H9 (cell line): ENCODE data around the gene MYO10. TPM values are rescaled to one million over a fixed set of nuclear protein-coding genes. Genes with fewer than 3 reads are reported as not detected.

Experiments
- DNase-seq: peaks from one replicate; pipeline ENCODE4 v3.0.0-alpha.2; 2017
- H2AFZ ChIP-seq: one replicate; pipeline ENCODE4 v1.6.1; 2013; ENCODE audit warnings: mild to moderate bottlenecking, low read length, control low read depth, moderate library complexity
- H2AK5ac ChIP-seq: 2 replicates; pipeline ENCODE4 v1.6.1; 2013; ENCODE audit warnings: low read length, control low read depth, mixed read lengths; ENCODE audit not compliant: insufficient read length
- H2BK120ac ChIP-seq: one replicate; pipeline ENCODE4 v1.6.1; 2013; ENCODE audit warnings: low read depth, mild to moderate bottlenecking, low read length, control low read depth, inconsistent platforms; ENCODE audit not compliant: poor library complexity, severe bottlenecking
- H2BK12ac ChIP-seq: 2 replicates; pipeline ENCODE4 v1.6.1; 2013; ENCODE audit warnings: low read length, control low read depth, mixed read lengths, low read depth; ENCODE audit not compliant: insufficient read length
- H2BK15ac ChIP-seq: 2 replicates; pipeline ENCODE4 v1.6.1; 2013; ENCODE audit warnings: low read depth, low read length, control low read depth
- H2BK20ac ChIP-seq: one replicate; pipeline ENCODE4 v1.6.1; 2013; ENCODE audit warnings: low read depth, mild to moderate bottlenecking, low read length, control low read depth, inconsistent platforms; ENCODE audit not compliant: poor library complexity, severe bottlenecking
- H2BK5ac ChIP-seq: 2 replicates; pipeline ENCODE4 v1.6.1; 2013; ENCODE audit warnings: low read length, control low read depth, mixed read lengths; ENCODE audit not compliant: insufficient read length
- H3K14ac ChIP-seq: 2 replicates; pipeline ENCODE4 v1.6.1; 2013; ENCODE audit warnings: low read length, control low read depth; ENCODE audit not compliant: insufficient read depth
- H3K18ac ChIP-seq: 2 replicates; pipeline ENCODE4 v1.6.1; 2013; ENCODE audit warnings: low read depth, mild to moderate bottlenecking, mixed read lengths, low read length, control low read depth; ENCODE audit not compliant: insufficient read length
- H3K23ac ChIP-seq: 2 replicates; pipeline ENCODE4 v1.6.1; 2013; ENCODE audit warnings: low read length, control low read depth, mixed read lengths, low read depth; ENCODE audit not compliant: insufficient read length
- H3K23me2 ChIP-seq: 2 replicates; pipeline ENCODE4 v1.6.1; 2013; ENCODE audit warnings: low read depth, mild to moderate bottlenecking, mixed read lengths, low read length, control low read depth; ENCODE audit not compliant: insufficient read length, poor library complexity, severe bottlenecking
- H3K27ac ChIP-seq: 2 replicates; pipeline ENCODE4 v1.5.1; 2013; ENCODE audit warnings: low read length, control low read depth, mixed read lengths, low read depth; ENCODE audit not compliant: insufficient read length
- H3K27me3 ChIP-seq: 2 replicates; pipeline ENCODE4 v1.6.1; 2013; ENCODE audit warnings: low read length, control low read depth, inconsistent platforms; ENCODE audit not compliant: insufficient read depth
- H3K4ac ChIP-seq: 2 replicates; pipeline ENCODE4 v1.6.1; 2013; ENCODE audit warnings: low read depth, mild to moderate bottlenecking, control low read depth, inconsistent platforms, low read length, moderate library complexity
- H3K4me1 ChIP-seq: 2 replicates; pipeline ENCODE4 v1.6.1; 2013; ENCODE audit warnings: low read length, control low read depth, inconsistent platforms; ENCODE audit not compliant: insufficient read depth
- H3K4me2 ChIP-seq: 2 replicates; pipeline ENCODE4 v1.6.1; 2013; ENCODE audit warnings: low read length, control low read depth, mixed read lengths; ENCODE audit not compliant: insufficient read length, insufficient read depth
- H3K56ac ChIP-seq: 2 replicates; pipeline ENCODE4 v1.6.1; 2013; ENCODE audit warnings: low read depth, mild to moderate bottlenecking, mixed read lengths, low read length, control low read depth; ENCODE audit not compliant: insufficient read length
- H3K79me1 ChIP-seq: 2 replicates; pipeline ENCODE4 v1.6.1; 2013; ENCODE audit warnings: low read depth, mild to moderate bottlenecking, moderate library complexity, low read length, control low read depth, inconsistent platforms; ENCODE audit not compliant: insufficient read depth, poor library complexity, severe bottlenecking
- H3K79me2 ChIP-seq: 2 replicates; pipeline ENCODE4 v1.6.1; 2013; ENCODE audit warnings: low read length, control low read depth, inconsistent platforms; ENCODE audit not compliant: insufficient read depth
- H3K9ac ChIP-seq: 2 replicates; pipeline ENCODE4 v1.6.1; 2013; ENCODE audit warnings: low read length, control low read depth, mixed read lengths; ENCODE audit not compliant: insufficient read length; ENCODE audit errors: extremely low read depth
- H3K9me3 ChIP-seq: one replicate; pipeline ENCODE4 v1.6.1; 2013; ENCODE audit warnings: low read depth, low read length, inconsistent platforms; ENCODE audit not compliant: control insufficient read depth
- H3T11ph ChIP-seq: one replicate; pipeline ENCODE4 v1.6.1; 2013; ENCODE audit warnings: mild to moderate bottlenecking, low read length, control low read depth, inconsistent platforms
- H4K20me1 ChIP-seq: one replicate; pipeline ENCODE4 v1.6.1; 2013; ENCODE audit not compliant: control insufficient read depth, insufficient read length, insufficient read depth
- H4K5ac ChIP-seq: 2 replicates; pipeline ENCODE4 v1.6.1; 2013; ENCODE audit warnings: low read depth, mild to moderate bottlenecking, mixed read lengths, low read length, control low read depth; ENCODE audit not compliant: insufficient read length
- H4K8ac ChIP-seq: replicated peaks from 2 replicates; pipeline ENCODE4 v1.6.1; 2013; ENCODE audit warnings: low read length, control low read depth, mixed read lengths, low read depth; ENCODE audit not compliant: insufficient read length
- H4K91ac ChIP-seq: 2 replicates; pipeline ENCODE4 v1.6.1; 2013; ENCODE audit warnings: low read depth, mild to moderate bottlenecking, moderate library complexity, mixed read lengths, low read length, control low read depth; ENCODE audit not compliant: insufficient read length
- H3K27ac Mint-ChIP-seq, 3 experiments: 2 replicates in 2 of 3; 3 replicates in 1 of 3; pipeline ENCODE4 v1.8.0; 2020 to 2021; ENCODE audit warnings: mixed read lengths in 3 of 3, mild to moderate bottlenecking in 1 of 3, moderate library complexity in 1 of 3
- H3K27me3 Mint-ChIP-seq: 2 replicates; pipeline ENCODE4 v1.8.0; 2021; ENCODE audit warnings: low read depth, mild to moderate bottlenecking, moderate library complexity, mixed read lengths
- H3K36me3 Mint-ChIP-seq, 3 experiments: 2 replicates in 2 of 3; 3 replicates in 1 of 3; pipeline ENCODE4 v1.8.0; 2020 to 2021; ENCODE audit warnings: low read depth in 3 of 3, mixed read lengths in 3 of 3; ENCODE audit not compliant: insufficient read depth in 1 of 3
- H3K4me1 Mint-ChIP-seq, 2 experiments: 2 replicates each; pipeline ENCODE4 v1.8.0; 2020; ENCODE audit warnings: mixed read lengths in 2 of 2
- H3K4me3 Mint-ChIP-seq, 2 experiments: 2 replicates in 1 of 2; 3 replicates in 1 of 2; pipeline ENCODE4 v1.8.0; 2020 to 2021; ENCODE audit warnings: mild to moderate bottlenecking in 2 of 2, mixed read lengths in 2 of 2, moderate library complexity in 1 of 2
- H3K9me3 Mint-ChIP-seq, 2 experiments: 2 replicates in 1 of 2; 3 replicates in 1 of 2; pipeline ENCODE4 v1.8.0; 2020; ENCODE audit warnings: mild to moderate bottlenecking in 2 of 2, mixed read lengths in 2 of 2, moderate library complexity in 1 of 2
- CTCF ChIP-seq: fragments of 200-600 bp; sonication (generic); conservative IDR thresholded peaks from 3 replicates; pipeline ENCODE4 v1.8.0; 2021; ENCODE audit warnings: antibody characterized with exemption, mild to moderate bottlenecking
- WGBS: extraction: QIAGEN DNeasy Blood & Tissue Kit; methylation state at CpG from one replicate; pipeline ENCODE4 v1.1.7; 2013; ENCODE audit warnings: missing lambda C conversion rate, low lambda C conversion rate, mixed read lengths; ENCODE audit not compliant: insufficient read length; ENCODE audit errors: extremely low coverage; 5-methylcytosine and 5-hydroxymethylcytosine counted together
- total RNA-seq: library from RNA; stranded (reverse); gene quantifications from 2 replicates; pipeline ENCODE4 v1.2.1, GENCODE V29; 2021

MYO10 gene
- total RNA-seq, 1 experiment from 2014 or later = 127 TPM

GRCh38 chr5:16934123-16934522 lies 2.0 kb downstream of the MYO10 start:
- peaks cover 62% of the 10 kb centered on the region for H3K27me3 Mint-ChIP-seq
- Histone ChIP-seq H4K20me1 (no peaks in the 10 kb centered on the region), H3K4me1 (peaks cover 4% of the 10 kb centered on the region; the same call in 1 of the 2 replicates), H3T11ph (no peak overlapping the region), H3K9ac (no peak overlapping the region), H3K14ac (no peak overlapping the region), H3K18ac (no peak overlapping the region), H3K23ac (no peak overlapping the region), H2BK20ac (no peak overlapping the region), H2BK12ac (no peak overlapping the region), H2BK5ac (no peak overlapping the region), H3K23me2 (peaks cover 16% of the 10 kb centered on the region), H4K8ac (no peak overlapping the region), H2AK5ac (no peak overlapping the region), H3K27ac (no peak overlapping the region), H3K27me3 (peaks cover 20% of the 10 kb centered on the region), H4K5ac (no peak overlapping the region), H3K4ac (no peak overlapping the region), H2AFZ (no peak overlapping the region), H3K56ac (no peak overlapping the region), H2BK15ac (no peak overlapping the region), H4K91ac (no peak overlapping the region), H2BK120ac (no peak overlapping the region), H3K79me2 (no peaks in the 10 kb centered on the region; the same call in 1 of the 2 replicates), H3K4me2 (peak overlapping the region; percentile 74), H3K9me3 (no peaks in the 10 kb centered on the region), H3K79me1 (peaks cover 8% of the 10 kb centered on the region)
- H3K4me1 Mint-ChIP-seq = peaks cover 53 to 61% of the 10 kb centered on the region in 2 experiments
- TF ChIP-seq CTCF = peak; percentile 96
- H3K4me3 Mint-ChIP-seq = peak overlapping the region; percentile 94 to 99
- peaks cover 0 to 2% of the 10 kb centered on the region in 2 experiments; a peak in 1 of 5 replicates for H3K9me3 Mint-ChIP-seq
- peak; percentile 73 for DNase-seq
- no CpG with 5 or more reads among the region's 11 CpGs for WGBS
- H3K36me3 Mint-ChIP-seq = no peaks in the 10 kb centered on the region
- H3K27ac Mint-ChIP-seq = no peak overlapping the region
